WTC11 (cell line): ENCODE measurements around the gene MCM10.

Experiments
- ESRRA ChIP-seq: sonication (generic); formaldehyde crosslinking; IDR thresholded peaks from 2 replicates; pipeline ENCODE4 v1.8.1; 2022; ENCODE audit warnings: mild to moderate bottlenecking, missing genetic modification reagents, borderline replicate concordance
- NFYB ChIP-seq: sonication (generic); formaldehyde crosslinking; conservative IDR thresholded peaks from 2 replicates; pipeline ENCODE4 v1.8.0; 2022; ENCODE audit warnings: low read depth, missing genetic modification reagents

DNA sequence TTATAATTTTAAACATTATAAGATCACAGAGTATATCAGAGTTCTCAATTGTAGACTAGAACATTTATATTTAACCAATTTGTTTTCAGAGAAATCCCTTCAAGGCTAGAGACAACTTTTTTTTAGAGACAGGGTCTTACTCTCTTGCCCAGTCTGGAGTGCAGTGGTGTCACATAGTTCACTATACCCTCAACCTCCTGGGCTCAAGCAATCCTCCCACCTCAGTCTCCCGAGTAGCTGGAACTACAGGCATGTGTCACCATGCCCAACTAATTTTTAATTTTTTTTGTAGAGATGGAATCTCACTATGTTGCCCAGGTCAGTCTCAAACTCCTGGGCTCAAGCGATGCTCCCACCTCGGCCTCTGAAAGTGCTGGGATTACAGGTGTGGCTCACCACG lies 57.5 kb downstream of the MCM10 start:
- TF ChIP-seq NFYB (CRISPR knock-in tag) (no peak), ESRRA (CRISPR knock-in tag) (no peak)
